GM12878 (cell line): ENCODE data around the gene GNAI2. TPM values are rescaled to one million over a fixed set of nuclear protein-coding genes. Genes with fewer than 3 reads are reported as not detected.

ENCODE experiments used
- ATAC-seq: fragments of 200-7000 bp; cut with Tn5 transposase; 3 replicates; pipeline ENCODE4 v1.9.1; 2020; ENCODE audit warnings: mild to moderate bottlenecking, moderate library complexity
- BruUV-seq: library from RNA; stranded (reverse); fragments of 400-500 nt; replicated peaks from 2 replicates; lab custom pipeline; 2021; lab: Mats Ljungman, UMichigan
- CTCF ChIA-PET: fragments of 300-600 bp; sonication (Branson Sonifier 250); formaldehyde crosslinking; extraction: SDS; loops from one replicate; lab custom pipeline; 2021; ENCODE audit warnings: inconsistent platforms; lab: Yijun Ruan, JAX
- POLR2A ChIA-PET: fragments of 350-600 bp; formaldehyde crosslinking; extraction: SDS; loops from one replicate; lab custom pipeline; 2021; ENCODE audit warnings: inconsistent platforms; lab: Charles Lee
- RAD21 ChIA-PET: fragments of 300-600 bp; sonication (Branson Sonifier 250); formaldehyde crosslinking; loops from one replicate; lab custom pipeline; 2023; ENCODE audit warnings: antibody characterized with exemption; ENCODE audit not compliant: unreplicated experiment; lab: Charles Lee
- SMC1A ChIA-PET: fragments of 300-600 bp; sonication (Branson Sonifier 250); formaldehyde crosslinking; loops from one replicate; lab custom pipeline; 2023; ENCODE audit not compliant: unreplicated experiment, uncharacterized antibody; lab: Charles Lee
- DNase-seq: peaks from one replicate; pipeline ENCODE4 v3.0.0-alpha.2; 2011; ENCODE audit warnings: low read depth, low spot score
- FAIRE-seq: peaks from 3 replicates; lab custom pipeline; 2011; peaks lifted over from hg19 to GRCh38; lab: Jason Lieb, UNC
- H2AFZ ChIP-seq: 2 replicates; pipeline ENCODE4 v1.6.0; 2011; ENCODE audit warnings: low read depth, low read length, control low read depth; ENCODE audit not compliant: control insufficient read depth
- H3K27ac ChIP-seq: 2 replicates; pipeline ENCODE4 v1.5.1; 2011; ENCODE audit warnings: control low read depth; ENCODE audit not compliant: control insufficient read depth, insufficient read depth
- H3K27me3 ChIP-seq, 2 experiments: replicated peaks in 1 of 2; 2 replicates each; pipeline versions ENCODE4 v1.6.0 to v1.6.1; 2011; ENCODE audit warnings: low read length in 1 of 2; ENCODE audit not compliant: control insufficient read depth in 2 of 2, insufficient read depth in 2 of 2
- H3K36me3 ChIP-seq, 2 experiments: 2 replicates each; pipeline ENCODE4 v1.5.1; 2011; ENCODE audit warnings: low read length in 1 of 2; ENCODE audit not compliant: control insufficient read depth in 2 of 2, insufficient read depth in 2 of 2
- H3K4me1 ChIP-seq: 2 replicates; pipeline ENCODE4 v1.6.1; 2011; ENCODE audit warnings: mild to moderate bottlenecking, low read length, moderate library complexity, mixed read lengths; ENCODE audit not compliant: control insufficient read depth, insufficient read depth
- H3K4me2 ChIP-seq: 2 replicates; pipeline ENCODE4 v1.6.0; 2011; ENCODE audit warnings: control low read depth; ENCODE audit not compliant: control insufficient read depth, insufficient read depth
- H3K4me3 ChIP-seq: fragments of 200-600 bp; sonication (generic); 2 replicates; pipeline ENCODE4 v1.5.1; 2016
- H3K79me2 ChIP-seq: 2 replicates; pipeline ENCODE4 v1.6.0; 2011; ENCODE audit warnings: low read length; ENCODE audit not compliant: control insufficient read depth, insufficient read depth
- H3K9ac ChIP-seq: 2 replicates; pipeline ENCODE4 v1.8.0; 2011; ENCODE audit warnings: low read length, control low read depth, mixed read lengths; ENCODE audit not compliant: control insufficient read depth, insufficient read depth
- H3K9me3 ChIP-seq: replicated peaks from 3 replicates; pipeline ENCODE4 v1.5.1; 2011; ENCODE audit warnings: mild to moderate bottlenecking, low read length; ENCODE audit not compliant: control insufficient read depth, insufficient read depth
- H4K20me1 ChIP-seq: 2 replicates; pipeline ENCODE4 v1.6.0; 2011; ENCODE audit not compliant: control insufficient read depth, insufficient read depth
- WGBS: methylation state at CpG from one replicate; pipeline ENCODE4 v1.1.6; 2016; ENCODE audit warnings: low lambda C conversion rate; ENCODE audit not compliant: insufficient replicate concordance, insufficient coverage; ENCODE audit errors: missing lambda C conversion rate; 5-methylcytosine and 5-hydroxymethylcytosine counted together
- in situ Hi-C: fragments of 300-500 bp; cut with MboI; formaldehyde crosslinking; loops from 9 replicates; pipeline ENCODE4 v1.14.3; 2018; ENCODE audit warnings: mixed read lengths
- intact Hi-C: fragments of 100-400 bp; cut with micrococcal nuclease; formaldehyde crosslinking; loops from one replicate; pipeline ENCODE4 v1.14.2; 2022; ENCODE audit not compliant: unreplicated experiment
- polyA plus RNA-seq, 11 experiments: library from polyadenylated mRNA; depleted of rRNA in 4 of 11; unstranded in 6 of 11; stranded (reverse) in 5 of 11; fragments of >200 nt; fragmentation: Nextera tagmentation in 4 of 11; fragmentation: Illumina TruSeq in 1 of 11; extraction: Ambion mirVana in 4 of 11; extraction: Trizol in 1 of 11; gene quantifications; 1 replicate in 1 of 11; 2 replicates in 10 of 11; pipeline versions ENCODE4 v1.2.1 to v1.2.3, GENCODE V29; 2011 to 2016; ENCODE audit warnings: inconsistent platforms in 2 of 11, missing spikeins in 2 of 11, low read depth in 1 of 11
- total RNA-seq, 4 experiments: library from RNA; depleted of rRNA in 3 of 4; stranded (reverse); fragments of >200 nt in 3 of 4; fragmentation: Illumina TruSeq in 1 of 4; extraction: Trizol in 1 of 4; gene quantifications; 2 replicates each; pipeline versions ENCODE4 v1.2.1 to v1.2.3, GENCODE V29; 2013 to 2021
- TF ChIP-seq, protein P1 (sequence below): fragments of 450-650 bp; IDR thresholded peaks from 2 replicates; pipeline ENCODE4 v1.6.1; 2017; ENCODE audit warnings: mild to moderate bottlenecking

Gene GNAI2
- total and polyA plus RNA-seq, 10 of the 15 experiments (the other 5 are each of a cell fraction or from before 2014, with no cell fraction given) = 5.0 to 346 (median 237) TPM

DNA sequence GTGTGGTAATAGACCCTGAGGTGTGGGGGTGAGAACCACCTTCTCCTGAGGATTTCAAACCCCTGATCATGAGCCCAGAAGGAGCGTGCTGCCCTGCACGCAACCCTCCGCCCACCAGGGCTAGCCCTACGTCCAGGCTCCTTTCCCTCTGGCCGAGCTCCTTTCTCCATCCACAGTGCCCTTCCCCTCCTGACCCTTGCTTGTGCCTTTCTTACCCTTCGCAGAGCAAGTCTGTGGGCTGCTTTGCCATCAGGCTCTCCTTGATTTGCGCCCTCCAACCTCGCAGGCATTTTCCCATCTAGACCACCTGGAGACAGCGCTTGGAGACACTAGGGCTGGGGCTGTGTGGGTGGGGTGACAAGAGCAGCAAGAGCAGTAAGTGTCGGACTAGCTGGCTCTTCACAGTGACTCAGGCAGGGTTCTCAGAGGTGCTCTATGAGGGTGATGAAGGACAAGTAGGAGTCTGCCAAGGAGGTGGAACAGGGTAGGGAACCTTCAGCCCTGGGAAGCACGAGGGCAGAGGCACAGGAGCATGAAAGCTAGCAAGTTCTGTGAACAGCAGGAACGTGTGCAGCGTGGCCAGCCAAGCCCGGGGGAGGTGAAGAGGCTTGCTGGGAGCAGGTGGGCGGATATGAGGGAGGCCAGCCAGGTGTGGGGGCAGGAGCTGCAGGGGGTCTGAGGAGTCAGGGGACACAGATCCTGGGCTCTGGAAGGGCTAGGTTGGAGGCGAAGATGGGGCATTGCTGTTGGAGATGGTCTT, 33.5 kb upstream of the GNAI2 start:
- Histone ChIP-seq H3K9ac (no peak overlapping the region), H3K9me3 (no peaks in the 10 kb centered on the region), H3K36me3 (no peaks in the 10 kb centered on the region), H3K4me1 (no peaks in the 10 kb centered on the region), H4K20me1 (no peaks in the 10 kb centered on the region), H3K4me2 (no peak overlapping the region), H3K27ac (no peak overlapping the region), H2AFZ (no peak overlapping the region), H3K4me3 (no peak overlapping the region), H3K27me3 (peaks cover 18 to 24% of the 10 kb centered on the region in 2 experiments), H3K79me2 (no peaks in the 10 kb centered on the region)
- intact Hi-C loops (no loop called here), in situ Hi-C loops (no loop called here)
- no peak for DNase-seq
- TF ChIP-seq, protein P1, sequence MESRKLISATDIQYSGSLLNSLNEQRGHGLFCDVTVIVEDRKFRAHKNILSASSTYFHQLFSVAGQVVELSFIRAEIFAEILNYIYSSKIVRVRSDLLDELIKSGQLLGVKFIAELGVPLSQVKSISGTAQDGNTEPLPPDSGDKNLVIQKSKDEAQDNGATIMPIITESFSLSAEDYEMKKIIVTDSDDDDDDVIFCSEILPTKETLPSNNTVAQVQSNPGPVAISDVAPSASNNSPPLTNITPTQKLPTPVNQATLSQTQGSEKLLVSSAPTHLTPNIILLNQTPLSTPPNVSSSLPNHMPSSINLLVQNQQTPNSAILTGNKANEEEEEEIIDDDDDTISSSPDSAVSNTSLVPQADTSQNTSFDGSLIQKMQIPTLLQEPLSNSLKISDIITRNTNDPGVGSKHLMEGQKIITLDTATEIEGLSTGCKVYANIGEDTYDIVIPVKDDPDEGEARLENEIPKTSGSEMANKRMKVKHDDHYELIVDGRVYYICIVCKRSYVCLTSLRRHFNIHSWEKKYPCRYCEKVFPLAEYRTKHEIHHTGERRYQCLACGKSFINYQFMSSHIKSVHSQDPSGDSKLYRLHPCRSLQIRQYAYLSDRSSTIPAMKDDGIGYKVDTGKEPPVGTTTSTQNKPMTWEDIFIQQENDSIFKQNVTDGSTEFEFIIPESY = no peak
- no TSS peak for BruUV-seq
- WGBS = 16% methylated on average over 16 of the region's 16 CpGs
- CTCF ChIA-PET = interaction anchor here (0.6 to 1.6 kb wide), 2 partner anchors 44 to 124 kb away, joined by 3 read pairs; no protein-coding TSS in a partner anchor
- no peak for ATAC-seq
- RAD21 ChIA-PET = interaction anchor here (0.7 kb wide), 1 partner anchor 70 kb away, joined by 4 read pairs; no protein-coding TSS in a partner anchor
- POLR2A ChIA-PET = interaction anchor here (1.1 kb wide), 1 partner anchor 8 kb away, joined by 3 read pairs; no protein-coding TSS in a partner anchor
- FAIRE-seq = no peak
- SMC1A ChIA-PET = interaction anchor here (1.5 kb wide), 1 partner anchor 24 kb away, joined by 3 read pairs; no protein-coding TSS in a partner anchor
